ENCODE measurements around the gene TOPBP1.

DNA sequence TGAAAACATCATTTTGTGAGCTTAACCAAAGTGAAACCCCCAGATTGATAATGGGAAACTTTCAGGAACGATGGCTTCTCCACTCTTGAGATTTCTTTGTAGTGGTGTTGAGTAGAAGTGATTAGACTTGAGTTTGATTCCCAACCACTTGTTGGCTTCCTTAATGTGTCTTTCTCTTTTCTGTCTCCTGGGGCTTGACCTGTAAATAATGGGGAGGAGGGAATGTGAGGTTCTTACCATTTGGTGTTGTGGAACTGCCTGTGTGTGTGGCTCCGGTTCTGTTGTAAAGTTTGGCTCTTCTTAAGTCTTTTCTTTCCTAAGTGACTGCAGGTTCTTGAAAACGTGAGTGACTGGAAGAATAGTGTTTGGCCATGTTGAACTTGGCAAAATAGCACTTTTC lies 85.6 kb downstream of the TOPBP1 start:
- TF ChIP-seq, protein P1, sequence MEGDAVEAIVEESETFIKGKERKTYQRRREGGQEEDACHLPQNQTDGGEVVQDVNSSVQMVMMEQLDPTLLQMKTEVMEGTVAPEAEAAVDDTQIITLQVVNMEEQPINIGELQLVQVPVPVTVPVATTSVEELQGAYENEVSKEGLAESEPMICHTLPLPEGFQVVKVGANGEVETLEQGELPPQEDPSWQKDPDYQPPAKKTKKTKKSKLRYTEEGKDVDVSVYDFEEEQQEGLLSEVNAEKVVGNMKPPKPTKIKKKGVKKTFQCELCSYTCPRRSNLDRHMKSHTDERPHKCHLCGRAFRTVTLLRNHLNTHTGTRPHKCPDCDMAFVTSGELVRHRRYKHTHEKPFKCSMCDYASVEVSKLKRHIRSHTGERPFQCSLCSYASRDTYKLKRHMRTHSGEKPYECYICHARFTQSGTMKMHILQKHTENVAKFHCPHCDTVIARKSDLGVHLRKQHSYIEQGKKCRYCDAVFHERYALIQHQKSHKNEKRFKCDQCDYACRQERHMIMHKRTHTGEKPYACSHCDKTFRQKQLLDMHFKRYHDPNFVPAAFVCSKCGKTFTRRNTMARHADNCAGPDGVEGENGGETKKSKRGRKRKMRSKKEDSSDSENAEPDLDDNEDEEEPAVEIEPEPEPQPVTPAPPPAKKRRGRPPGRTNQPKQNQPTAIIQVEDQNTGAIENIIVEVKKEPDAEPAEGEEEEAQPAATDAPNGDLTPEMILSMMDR (IDR thresholded peaks at IDR 0.05; ENCODE audit: poor library complexity) = no peak
- TF ChIP-seq EZH2 (IDR thresholded peaks at IDR 0.05; ENCODE audit: borderline replicate concordance) (no peak), EZH2phosphoT487 (IDR thresholded peaks at IDR 0.05; ENCODE audit: low read depth, severe bottlenecking, unreplicated experiment) (no peak)
